Measurements from ENCODE around the gene CEP95.
A peak's percentile ranks its signal among the peaks of the same experiment; 100 is the strongest.

The CEP95 gene

GRCh38 chr17:64500487-64500859 is 6.3 kb upstream of the CEP95 start:
- Histone ChIP-seq H3K4me3 (ENCODE audit: low read depth, low read length) (no peak overlapping the region), H3K36me3 (ENCODE audit: control insufficient read depth in 2 of 2, insufficient read depth in 1 of 2, low read length in 2 of 2) (peaks cover 28 to 75% of the 10 kb centered on the region in 2 experiments; a peak in 2 of 3 replicates), H3K9me3 (ENCODE audit: control insufficient read depth, insufficient read depth, low read depth, low read length) (no peaks in the 10 kb centered on the region), H3K4me1 (ENCODE audit: control insufficient read depth, insufficient read depth, low read length) (no peaks in the 10 kb centered on the region), H3K27ac (ENCODE audit: extremely low read depth, low read depth, low read length) (no peak overlapping the region)
- no peak for TF ChIP-seq ZNF16 (tag by site-specific recombination; IDR thresholded peaks at IDR 0.05; ENCODE audit: low read depth)
- TF ChIP-seq REST (tag by site-specific recombination; IDR thresholded peaks at IDR 0.05) = no peak
- no peak for TF ChIP-seq ZNF791 (tag by site-specific recombination; IDR thresholded peaks at IDR 0.05)
- TF ChIP-seq ZNF670 (tag by site-specific recombination; IDR thresholded peaks at IDR 0.05; ENCODE audit: low read depth) = no peak
- TF ChIP-seq ZFP69B (tag by site-specific recombination; IDR thresholded peaks at IDR 0.05) = no peak
- no peak for TF ChIP-seq ZNF354C (tag by site-specific recombination; IDR thresholded peaks at IDR 0.05; ENCODE audit: borderline replicate concordance, low read depth)
- TF ChIP-seq RBAK (tag by site-specific recombination; IDR thresholded peaks at IDR 0.05) = no peak
- no peak for TF ChIP-seq ZSCAN18 (tag by site-specific recombination; IDR thresholded peaks at IDR 0.05)
- TF ChIP-seq ZNF664 (tag by site-specific recombination; IDR thresholded peaks at IDR 0.05) = no peak
- no peak for TF ChIP-seq ZNF239 (tag by site-specific recombination; IDR thresholded peaks at IDR 0.05)
- TF ChIP-seq ZBTB7A (tag by site-specific recombination; IDR thresholded peaks at IDR 0.05; ENCODE audit: low read depth) = no peak
- no peak for TF ChIP-seq ZNF214 (tag by site-specific recombination; IDR thresholded peaks at IDR 0.05; ENCODE audit: borderline replicate concordance)
- no peak for TF ChIP-seq ZBTB10 (tag by site-specific recombination; IDR thresholded peaks at IDR 0.05)
- TF ChIP-seq MYNN (tag by site-specific recombination; IDR thresholded peaks at IDR 0.05; ENCODE audit: borderline replicate concordance) = no peak
- POLR2A ChIA-PET = no interaction called here
- CTCF ChIA-PET = interaction anchor here (0.6 kb wide), 2 partner anchors 45 to 636 kb away, joined by 3 read pairs; no protein-coding TSS in a partner anchor

- H3K9me3 ChIP-seq (ENCODE audit: control insufficient read depth, insufficient read depth, low read depth, low read length) = no peaks in the 10 kb centered on the region
- TF ChIP-seq PRDM1 (tag by site-specific recombination; IDR thresholded peaks at IDR 0.05) = peak; percentile 53
- TF ChIP-seq AEBP2 (tag by site-specific recombination; IDR thresholded peaks at IDR 0.05; ENCODE audit: borderline replicate concordance) = no peak
- no peak for TF ChIP-seq YY2 (tag by site-specific recombination; IDR thresholded peaks at IDR 0.05)
- H3K4me3 ChIP-seq (ENCODE audit: low read depth, low read length) = no peak overlapping the region
- H3K4me1 ChIP-seq (ENCODE audit: control insufficient read depth, insufficient read depth, low read length) = no peaks in the 10 kb centered on the region
- CTCF ChIA-PET = no interaction called here
- peaks cover 28 to 75% of the 10 kb centered on the region in 2 experiments; a peak in 2 of 3 replicates for H3K36me3 ChIP-seq (ENCODE audit: control insufficient read depth in 2 of 2, insufficient read depth in 1 of 2, low read length in 2 of 2)
- POLR2A ChIA-PET = interaction anchor here (0.5 kb wide), 1 partner anchor 356 kb away, joined by 3 read pairs; no protein-coding TSS in a partner anchor
- no peak overlapping the region for H3K27ac ChIP-seq (ENCODE audit: extremely low read depth, low read depth, low read length)
These were observed 5.7 kb upstream of the CEP95 start for GRCh38 chr17:64500862-64501765.
